NCI-H1417 treated with DMSO at 0.1 percent for 48 hours (cell line): ENCODE results near the gene EMX1.

Experiments used
- DNase-seq: peaks from one replicate; lab custom pipeline; 2025; lab: John Stamatoyannopoulos, UW

The EMX1 gene

DNA sequence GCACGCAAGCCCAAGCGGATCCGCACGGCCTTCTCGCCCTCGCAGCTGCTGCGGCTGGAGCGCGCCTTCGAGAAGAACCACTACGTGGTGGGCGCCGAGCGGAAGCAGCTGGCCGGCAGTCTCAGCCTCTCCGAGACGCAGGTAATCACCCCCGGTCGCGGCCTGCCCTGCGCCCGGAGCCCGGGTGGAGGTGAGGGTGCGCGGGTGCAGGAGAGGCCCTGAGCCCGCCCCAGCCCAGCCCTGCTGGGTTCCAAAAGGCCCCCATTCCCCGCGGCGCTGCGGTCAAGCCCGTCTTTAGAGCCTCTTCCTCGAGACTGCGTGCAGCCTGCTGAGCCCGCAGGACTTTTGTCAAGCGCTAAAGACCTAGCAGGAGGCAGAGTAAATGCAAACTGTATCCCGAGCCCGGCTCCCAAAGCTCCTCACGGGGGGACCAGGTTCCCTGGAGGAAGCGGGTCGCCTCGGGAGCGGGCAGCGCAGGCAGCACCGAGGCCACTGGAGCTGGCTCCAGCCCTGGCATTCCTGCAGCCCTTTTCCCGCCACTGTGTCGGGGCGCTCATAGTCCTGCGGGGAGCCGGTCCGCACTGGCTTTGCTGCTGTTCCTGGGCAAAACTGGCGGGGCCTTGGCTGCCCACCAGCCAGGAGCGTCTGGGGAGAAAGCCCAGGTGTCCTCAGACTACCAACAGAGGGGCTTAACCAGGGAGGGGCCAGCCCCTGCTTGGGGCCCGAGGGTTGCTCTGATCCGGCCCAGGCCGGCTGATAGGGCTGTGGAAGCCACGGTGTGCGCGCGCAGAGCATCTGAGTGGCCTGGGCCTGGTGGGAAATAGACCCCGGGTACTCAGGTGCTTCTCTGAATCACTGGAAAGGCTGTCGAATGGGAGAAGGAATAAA is 7.3 kb downstream of the EMX1 start:
- DNase-seq: no peak

DNA sequence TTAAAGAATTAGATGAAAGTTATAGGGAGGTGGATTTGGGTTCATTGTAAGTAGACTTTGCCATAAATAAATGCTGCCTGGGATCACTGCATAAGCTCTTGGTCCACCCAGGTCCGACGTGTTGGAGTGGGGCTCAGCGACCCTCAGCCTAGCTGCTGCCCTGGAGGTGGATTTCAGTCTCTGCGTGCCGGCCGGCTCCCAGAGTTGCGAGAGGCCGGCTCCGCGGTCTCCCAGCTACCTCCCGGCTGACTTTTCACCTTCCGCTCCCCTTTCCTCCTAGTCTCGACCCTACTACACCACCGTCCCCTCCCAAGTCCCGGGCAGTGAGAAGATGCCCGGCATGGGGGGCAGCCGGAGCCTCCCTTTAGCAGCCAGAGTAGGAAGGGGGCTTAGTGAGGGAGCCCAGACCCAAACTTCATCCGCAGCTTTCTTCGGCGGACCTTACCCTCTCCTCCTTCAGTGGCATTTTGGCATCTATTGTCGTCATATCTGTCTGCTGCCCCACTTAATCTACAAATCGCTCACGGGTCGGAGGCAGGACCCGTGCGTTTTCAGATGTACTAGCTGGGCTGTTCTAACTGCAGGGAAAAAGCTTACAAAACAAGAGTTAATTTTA is 8.1 kb downstream of the EMX1 start:
- no peak for DNase-seq

DNA sequence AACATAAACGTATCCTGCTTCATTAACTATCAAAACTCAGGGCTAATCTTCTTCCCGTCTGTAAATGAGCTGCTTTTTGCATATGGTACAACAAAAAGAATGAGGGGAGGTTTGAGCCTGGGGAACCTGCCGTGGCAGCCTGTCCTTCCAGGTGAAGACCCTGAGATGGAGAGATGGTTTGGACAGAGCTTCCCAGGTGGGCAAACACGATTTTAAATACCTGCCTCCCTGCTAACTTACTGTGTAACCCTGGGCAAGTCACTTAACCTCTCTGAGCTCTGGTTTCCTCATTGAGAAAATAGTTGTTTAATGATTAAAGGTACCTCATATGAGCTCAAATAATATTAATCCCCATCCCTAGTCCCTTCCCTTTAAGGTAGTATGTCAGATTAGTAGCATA is 9.0 kb downstream of the EMX1 start:
- no peak for DNase-seq

DNA sequence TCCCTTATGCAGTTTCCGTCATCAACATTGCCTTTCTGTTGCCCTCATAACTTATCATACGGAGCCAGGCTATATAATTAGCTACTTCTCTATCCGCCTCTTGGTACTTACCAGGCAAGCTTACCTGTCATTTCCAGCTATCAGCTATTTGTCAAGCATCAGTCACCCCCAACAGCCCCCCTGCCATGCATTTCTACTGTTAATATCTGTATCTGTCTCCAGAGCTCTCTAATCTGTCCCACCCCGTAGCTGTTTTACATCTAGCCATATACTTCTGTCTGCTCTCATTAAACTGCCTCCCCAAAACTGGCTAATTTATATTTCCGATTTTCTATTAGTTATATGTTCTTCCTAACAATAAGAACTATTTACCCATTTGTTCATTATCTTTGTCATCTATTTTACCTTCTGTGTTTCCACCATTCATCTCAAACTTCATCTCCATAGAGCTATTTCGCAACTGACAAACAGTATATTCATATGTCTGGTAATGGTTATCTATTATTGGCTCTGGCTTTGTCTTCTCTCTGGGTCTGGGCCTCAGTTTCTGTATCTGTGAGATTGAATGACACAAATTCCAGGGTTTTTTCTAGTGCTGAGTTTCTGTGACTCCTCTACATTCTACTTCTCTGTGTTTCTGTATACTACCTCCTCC is 9.6 kb downstream of the EMX1 start:
- no peak for DNase-seq

DNA sequence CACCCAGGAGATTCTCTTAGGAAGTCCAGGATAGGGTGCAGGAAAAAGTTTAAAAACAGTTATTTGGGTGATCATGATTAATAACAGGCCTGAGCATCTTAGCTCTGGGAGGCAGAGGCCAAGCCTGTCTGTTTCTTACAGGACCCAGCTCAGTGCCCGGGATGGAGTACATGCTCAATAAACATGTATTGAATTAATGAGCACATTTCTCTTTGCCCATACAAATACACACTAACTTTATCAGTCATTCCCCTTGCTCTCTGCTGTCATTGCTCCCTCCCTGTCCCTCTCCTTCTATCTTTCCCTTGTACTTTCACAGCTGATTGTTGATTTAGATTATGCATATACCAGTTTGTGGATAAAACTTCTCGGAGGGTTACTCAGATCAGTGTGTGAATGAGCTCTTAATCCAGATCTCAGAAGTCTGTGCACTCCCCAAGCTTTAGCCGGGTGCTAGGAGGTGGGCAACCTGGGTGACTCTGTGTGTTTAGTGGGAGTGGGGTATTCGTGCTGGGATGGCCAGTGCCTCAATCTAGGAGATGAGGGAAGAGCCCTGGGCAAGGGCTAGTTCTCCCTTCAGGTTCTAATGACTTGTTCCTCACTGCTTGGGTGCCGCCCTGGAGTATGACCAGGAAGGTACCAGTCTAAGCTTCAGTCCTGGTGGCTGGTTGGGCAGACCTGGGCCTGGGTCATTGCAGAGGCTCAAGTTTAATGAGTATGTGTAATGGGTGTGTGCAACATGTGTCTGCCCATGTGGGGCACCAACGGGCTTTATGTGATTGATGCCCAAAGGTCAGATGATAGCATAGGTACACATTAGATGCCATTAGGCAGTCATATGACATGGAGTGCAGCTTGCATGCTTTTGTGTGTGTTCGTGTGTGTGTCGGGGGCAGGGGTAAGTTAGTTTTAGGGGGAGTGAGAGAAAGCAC is 10.6 kb downstream of the EMX1 start:
- no peak for DNase-seq

DNA sequence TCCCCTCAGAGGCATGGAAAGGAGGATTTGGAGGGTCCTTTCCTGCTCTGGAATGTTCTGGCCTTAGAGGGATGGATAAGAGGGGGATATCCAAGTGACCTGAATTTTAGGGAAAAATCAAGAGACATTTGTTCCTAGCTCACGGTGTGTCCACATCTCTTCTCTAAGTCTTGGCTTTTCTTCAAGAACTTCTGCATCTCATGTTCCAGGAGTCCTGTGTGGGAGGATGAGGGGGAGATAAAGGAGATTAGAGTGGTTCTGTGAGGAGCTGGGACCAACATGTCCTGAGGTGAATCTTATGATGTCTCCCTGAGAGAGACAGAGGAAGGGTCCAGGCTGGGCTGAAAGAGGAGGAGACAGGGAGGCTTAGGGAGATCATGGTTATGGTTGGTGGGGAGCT is 11.7 kb downstream of the EMX1 start:
- DNase-seq: no peak

DNA sequence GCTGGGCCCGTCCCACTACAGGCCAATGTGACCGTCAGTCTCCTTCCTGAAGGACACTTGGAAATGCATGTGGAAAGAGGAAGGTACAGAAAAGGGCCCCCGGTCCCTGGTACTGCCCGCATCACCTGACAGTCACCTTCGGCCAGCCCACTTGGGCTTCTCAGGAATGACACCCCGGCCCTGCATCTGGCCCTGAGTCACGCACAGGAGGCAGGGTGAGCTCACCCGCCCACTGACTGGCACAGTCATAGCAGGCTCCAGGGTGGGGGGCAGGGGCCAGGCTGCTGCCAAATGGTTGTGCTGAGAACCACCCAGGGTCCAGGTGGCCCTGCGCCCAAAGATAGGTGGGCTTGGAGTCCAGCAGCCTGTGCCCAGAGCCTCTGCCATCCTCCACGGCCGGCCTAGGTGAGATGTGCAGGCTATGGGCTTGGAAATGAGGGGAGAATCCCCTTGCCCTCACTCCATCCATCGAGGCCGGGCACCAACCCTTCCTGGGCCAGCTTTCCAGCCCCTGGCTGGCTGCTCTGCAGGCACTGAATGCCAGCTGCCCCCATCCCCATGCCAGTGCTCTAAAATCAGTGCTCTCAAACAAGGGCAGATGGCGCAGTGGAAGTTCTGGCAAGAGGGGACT is 14.1 kb downstream of the EMX1 start:
- DNase-seq: no peak

DNA sequence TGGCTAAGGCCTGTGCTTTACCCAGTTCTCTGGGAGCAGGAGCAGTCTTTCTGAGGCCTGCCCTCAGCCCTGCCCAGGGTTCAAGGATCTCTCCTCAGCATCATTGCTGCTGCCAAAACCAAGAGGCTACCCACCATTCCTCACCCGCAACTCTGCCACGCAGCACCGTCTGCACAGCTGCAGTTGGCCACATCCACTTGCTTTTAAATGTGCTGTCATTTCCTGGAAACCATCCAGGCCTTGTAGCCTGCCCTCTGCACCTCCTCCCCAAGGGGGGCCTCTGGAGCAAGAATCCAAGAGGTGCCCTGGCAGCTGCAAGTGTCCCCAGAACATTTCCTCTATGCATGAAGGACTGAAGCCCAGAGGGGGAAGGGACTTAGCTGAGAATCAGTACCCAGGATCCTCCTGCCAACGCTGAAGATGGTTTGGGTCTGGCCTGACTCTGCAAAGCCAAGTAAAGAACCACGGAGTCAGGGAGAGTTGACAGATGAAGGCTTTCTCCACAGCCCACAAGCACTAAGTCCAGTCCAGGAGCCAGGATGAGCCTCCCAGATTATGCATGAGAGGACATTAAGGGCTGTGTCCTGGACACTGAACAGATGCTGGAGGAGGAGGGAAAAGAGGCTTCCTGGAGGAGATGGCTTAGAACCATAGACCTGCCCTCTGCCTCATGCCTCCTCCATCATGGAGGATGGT is 14.9 kb downstream of the EMX1 start:
- no peak for DNase-seq

DNA sequence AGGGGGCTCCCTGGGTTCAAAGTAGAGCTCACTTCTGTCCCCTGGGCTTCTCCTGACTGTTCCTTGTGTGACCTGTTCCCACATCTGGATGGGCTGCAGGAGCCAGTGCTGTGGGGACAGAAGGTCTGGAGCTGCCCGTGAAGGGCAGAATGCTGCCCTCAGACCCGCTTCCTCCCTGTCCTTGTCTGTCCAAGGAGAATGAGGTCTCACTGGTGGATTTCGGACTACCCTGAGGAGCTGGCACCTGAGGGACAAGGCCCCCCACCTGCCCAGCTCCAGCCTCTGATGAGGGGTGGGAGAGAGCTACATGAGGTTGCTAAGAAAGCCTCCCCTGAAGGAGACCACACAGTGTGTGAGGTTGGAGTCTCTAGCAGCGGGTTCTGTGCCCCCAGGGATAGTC is 15.5 kb downstream of the EMX1 start:
- DNase-seq: no peak

DNA sequence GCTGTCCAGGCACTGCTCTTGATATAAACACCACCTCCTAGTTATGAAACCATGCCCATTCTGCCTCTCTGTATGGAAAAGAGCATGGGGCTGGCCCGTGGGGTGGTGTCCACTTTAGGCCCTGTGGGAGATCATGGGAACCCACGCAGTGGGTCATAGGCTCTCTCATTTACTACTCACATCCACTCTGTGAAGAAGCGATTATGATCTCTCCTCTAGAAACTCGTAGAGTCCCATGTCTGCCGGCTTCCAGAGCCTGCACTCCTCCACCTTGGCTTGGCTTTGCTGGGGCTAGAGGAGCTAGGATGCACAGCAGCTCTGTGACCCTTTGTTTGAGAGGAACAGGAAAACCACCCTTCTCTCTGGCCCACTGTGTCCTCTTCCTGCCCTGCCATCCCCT is 15.9 kb downstream of the EMX1 start:
- no peak for DNase-seq

DNA sequence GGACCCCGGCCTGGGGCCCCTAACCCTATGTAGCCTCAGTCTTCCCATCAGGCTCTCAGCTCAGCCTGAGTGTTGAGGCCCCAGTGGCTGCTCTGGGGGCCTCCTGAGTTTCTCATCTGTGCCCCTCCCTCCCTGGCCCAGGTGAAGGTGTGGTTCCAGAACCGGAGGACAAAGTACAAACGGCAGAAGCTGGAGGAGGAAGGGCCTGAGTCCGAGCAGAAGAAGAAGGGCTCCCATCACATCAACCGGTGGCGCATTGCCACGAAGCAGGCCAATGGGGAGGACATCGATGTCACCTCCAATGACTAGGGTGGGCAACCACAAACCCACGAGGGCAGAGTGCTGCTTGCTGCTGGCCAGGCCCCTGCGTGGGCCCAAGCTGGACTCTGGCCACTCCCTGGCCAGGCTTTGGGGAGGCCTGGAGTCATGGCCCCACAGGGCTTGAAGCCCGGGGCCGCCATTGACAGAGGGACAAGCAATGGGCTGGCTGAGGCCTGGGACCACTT is 16.4 kb downstream of the EMX1 start:
- DNase-seq: no peak

DNA sequence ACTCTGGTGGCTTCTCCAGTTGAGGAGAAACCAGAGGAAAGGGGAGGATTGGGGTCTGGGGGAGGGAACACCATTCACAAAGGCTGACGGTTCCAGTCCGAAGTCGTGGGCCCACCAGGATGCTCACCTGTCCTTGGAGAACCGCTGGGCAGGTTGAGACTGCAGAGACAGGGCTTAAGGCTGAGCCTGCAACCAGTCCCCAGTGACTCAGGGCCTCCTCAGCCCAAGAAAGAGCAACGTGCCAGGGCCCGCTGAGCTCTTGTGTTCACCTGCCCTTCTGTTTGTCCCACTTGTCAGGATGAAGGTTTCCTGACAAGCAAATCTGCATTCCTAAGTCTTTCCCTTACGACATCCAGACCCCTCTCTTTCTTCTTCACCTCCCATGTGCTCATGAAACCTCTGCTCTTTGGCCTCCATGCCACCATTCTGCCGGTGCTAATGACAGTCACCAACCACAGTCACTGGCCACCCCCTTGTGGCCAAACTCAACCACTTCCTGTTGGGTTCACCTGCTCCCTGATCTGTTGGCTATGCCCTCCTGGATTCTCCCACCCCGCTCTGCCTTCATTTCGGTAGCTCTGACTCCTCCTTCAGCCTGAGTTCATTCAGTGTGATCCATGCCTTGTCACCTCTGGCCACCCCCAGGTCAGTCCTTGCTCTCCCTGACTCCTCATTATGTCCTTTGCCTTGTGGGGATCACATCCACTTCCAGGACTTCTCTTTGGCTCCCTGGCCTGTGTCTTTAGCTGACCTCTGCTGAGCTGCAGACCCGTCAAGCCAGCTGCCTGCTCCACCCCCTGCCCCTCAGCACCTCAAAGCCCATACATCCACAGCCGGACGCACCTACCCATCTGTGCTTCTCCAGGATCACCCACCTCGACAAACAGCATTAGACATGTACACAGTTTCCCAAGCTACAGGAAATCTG is 17.6 kb downstream of the EMX1 start:
- DNase-seq: no peak

DNA sequence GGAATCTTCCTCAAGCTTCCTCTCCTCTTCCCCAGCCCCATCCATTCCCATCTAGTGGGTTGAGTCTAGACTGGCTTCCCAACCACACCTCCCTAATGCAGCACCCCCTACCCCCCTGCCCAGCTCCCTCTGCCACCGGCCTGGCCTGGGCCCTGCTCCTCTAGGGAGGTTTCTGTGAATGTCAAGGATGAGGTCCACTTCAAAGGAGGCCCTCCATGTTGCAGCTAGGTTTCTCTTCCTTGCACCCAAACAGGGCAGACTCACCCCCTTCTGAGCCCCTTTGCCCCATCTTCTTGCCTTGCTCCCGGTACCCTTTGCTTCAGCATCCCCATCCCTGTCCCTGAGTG is 18.3 kb downstream of the EMX1 start:
- no peak for DNase-seq

DNA sequence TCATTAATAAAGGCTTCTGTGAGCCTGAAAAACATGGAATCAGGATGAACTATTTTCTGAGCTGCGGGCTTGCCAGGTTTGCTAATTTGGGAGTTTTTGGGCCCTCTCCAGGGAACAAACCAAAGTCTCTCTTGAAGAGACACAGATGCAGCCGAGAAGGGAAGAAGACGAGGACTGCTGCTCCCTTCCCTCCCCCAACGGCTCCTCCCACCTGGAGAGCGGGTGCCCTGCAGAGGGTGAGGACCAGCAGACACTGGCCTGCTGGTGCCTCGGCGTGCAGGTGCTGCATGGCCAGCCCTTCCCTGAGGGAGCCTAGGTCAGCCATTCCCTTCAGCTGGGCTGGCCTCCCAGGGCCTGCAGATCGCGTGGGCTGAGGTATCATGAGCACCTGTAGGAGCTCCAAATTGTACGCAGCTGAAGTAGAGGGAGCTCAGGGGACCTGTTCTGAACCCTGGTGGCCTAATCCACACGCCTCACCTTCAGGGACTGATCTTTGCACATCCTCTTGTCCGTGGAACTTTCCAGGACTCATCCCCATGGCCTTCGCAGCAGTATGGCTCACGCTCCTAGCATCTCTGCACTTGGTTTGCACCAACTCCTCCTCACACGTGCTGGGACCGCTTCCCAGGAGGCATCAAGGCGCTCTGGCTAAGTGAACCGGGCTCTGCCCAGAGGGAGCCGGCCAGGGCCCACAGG is 19.5 kb downstream of the EMX1 start:
- DNase-seq: no peak

DNA sequence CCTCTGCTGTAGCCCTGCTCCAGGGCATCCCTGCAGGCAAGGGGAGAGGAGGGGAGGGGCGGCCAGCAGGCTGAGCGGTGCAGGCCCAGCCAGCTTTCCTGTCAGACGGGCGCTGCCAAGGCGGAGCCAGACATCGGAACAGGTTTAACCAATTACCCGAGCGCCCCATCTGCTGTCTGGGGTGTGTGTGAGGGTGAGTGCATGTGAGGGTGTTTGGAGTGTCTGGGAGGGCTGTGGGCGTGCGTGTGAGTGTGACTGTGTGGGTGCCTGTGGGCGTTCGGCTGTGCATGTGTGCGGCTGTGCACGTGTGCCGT is 20.0 kb downstream of the EMX1 start:
- no peak for DNase-seq

DNA sequence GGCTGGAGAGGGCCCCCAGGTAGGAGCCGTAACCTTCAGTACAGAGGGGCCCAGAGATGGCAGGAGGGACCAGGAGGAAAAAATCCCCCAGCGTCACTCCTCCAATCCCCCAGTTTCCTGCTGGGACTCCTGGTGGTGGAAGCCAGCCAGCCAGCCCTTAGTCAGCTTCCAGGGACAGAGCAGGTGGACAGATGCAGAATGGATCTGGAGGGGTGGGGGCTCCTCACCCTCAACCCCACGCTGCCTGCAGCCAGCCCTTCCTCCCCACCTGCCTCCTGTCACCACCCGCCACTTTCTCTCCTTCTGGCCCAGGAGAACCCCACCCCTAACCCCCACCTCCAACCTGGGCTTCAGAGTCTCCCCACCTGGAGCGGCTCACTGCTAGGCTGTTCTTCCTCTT is 21.1 kb downstream of the EMX1 start:
- no peak for DNase-seq

DNA sequence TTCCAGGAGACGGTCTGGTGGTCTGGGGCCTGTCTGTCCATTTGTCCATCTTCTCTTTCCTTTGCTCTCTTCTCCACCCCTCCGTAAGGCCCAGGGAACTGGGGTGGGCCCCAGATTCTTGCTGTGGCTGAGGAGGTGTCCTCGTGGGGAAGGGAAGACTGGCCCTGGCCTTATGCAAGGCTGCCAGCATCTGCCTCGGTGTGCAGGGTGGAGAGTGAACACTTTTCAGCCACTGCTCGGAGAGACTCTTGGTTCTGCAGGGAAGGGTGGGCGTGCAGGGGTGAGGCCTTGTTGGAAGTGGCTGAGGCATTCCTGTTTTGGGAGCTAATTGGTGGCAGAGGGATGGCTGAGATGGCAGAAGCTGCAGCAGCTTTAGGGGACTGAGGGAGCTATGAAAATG is 23.0 kb downstream of the EMX1 start:
- DNase-seq: no peak

DNA sequence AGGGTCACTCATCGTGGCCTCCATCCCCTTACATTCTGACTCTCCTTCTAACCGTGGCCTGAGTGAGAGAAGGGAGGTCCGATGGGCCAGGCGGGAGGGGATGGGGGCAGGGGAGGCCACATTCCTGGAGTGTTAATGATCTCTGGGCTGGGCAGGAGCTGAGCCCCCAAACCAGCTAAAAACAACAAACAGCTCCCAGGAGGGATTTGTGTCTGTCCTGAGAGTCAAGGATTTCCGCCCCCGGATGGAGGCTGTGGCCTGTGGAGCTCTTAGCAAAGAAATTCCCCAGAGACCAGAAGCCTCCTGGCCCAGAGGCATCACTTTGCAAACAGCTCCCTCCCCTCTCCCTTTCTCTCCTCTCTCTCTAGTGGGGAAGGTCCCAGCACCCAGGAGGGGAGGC is 23.5 kb downstream of the EMX1 start:
- DNase-seq: no peak

DNA sequence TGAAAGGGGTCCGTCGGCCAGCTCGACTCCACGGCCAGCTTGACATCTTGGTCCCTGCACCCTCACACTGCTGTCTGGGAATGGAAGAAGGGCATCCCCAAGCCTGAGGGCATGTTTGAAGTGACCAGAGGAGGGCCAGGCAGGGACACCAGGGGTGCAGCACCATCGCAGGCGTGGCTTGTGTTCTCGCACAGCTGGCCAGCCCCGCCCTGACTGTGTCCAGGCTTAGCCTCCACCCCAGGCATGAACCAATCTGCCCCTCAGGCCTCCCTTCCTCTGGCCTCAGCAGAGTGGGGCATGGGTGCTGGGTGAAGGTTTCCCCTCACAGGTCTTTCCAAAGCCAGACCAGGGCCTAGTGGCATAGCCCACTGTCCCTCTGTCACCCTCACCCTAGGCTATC is 25.0 kb downstream of the EMX1 start:
- DNase-seq: no peak
